Stimulated activated CD8-positive, alpha-beta memory T cell treated with anti-CD3 and anti-CD28 coated beads, Interleukin-15, amount 100 ng/mL, for 1 hour (primary cell): ENCODE measurements around the gene KLB.

ENCODE experiments used
- DNase-seq: peaks from one replicate; pipeline ENCODE4 v3.0.0-alpha.2; 2020; ENCODE audit warnings: low read depth

The KLB gene

DNA sequence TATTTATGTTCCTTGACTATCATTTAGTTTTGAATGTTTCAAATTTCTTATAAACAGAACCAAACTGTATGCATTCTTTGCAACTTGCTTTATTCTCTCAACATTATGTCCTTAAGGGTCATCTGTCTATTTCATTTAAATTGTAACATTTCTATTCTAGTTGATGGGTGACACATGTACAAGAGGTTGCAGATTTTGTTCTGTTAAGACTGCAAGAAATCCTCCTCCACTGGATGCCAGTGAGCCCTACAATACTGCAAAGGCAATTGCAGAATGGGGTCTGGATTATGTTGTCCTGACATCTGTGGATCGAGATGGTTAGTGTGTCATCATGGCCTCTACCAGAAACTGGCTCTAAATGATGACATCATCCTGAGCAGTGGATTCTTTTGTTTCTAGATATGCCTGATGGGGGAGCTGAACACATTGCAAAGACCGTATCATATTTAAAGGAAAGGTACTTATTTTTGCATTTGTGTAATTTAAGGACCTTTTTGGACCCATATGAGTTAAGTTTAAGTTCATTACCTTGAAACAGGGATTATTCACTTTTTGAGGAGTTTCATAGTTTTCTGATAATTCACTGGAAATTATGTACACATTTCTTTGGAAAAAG lies 58.3 kb downstream of the KLB start:
- DNase-seq: no peak

DNA sequence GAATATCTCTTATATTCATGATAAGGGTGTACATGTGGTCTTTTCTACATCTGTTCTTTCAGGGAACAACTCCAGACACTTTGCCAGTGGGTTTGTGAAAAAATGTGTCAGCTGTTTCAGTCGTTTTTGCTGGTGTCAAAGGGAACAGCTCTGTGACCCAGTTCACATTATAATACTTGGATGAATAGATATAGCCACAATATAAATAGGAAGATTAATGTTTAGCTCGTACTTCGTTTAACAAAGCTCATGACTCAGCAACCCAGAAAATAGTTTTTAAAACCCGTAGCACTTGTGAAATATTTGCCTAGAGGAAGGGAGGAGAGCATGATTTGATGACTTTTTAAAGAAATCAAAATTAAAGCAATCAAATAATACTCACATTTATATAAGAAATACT lies 60.0 kb downstream of the KLB start:
- no peak for DNase-seq

- DNase-seq: no peak
Measured at GRCh38 chr4:39467464-39467863, 60.7 kb downstream of the KLB start.

DNA sequence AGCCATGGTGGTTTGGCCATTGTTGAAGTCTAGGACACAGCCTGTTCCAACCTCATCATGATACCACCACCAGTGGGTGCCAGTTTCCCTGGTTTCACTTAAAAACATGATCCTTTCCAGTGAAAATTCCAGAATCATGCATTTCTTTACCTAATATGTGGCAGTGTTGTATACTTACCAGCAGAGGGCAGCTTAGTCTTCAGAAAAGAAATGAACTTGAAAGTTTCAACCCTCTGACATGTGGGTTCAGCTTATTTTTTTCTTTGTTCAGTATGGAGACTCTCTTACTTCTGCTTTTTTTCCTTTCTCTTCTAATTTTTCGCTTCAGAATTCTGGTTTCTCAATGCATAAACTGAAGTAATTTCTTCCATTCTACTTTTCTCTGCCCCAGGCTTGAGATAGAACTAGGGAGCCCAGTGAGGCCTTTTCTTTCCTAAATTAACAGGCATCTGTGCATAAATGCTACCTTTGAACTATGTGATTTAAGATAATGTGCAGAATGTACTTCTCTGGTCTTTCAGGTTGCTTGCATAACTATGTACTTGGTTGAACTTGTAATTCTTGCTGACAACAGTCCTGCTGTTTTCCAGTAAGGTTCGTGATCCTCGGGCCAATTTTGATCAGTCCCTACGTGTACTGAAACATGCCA lies 62.8 kb downstream of the KLB start:
- no peak for DNase-seq

- DNase-seq: no peak
Measured at GRCh38 chr4:39470402-39470801, 63.7 kb downstream of the KLB start.

DNA sequence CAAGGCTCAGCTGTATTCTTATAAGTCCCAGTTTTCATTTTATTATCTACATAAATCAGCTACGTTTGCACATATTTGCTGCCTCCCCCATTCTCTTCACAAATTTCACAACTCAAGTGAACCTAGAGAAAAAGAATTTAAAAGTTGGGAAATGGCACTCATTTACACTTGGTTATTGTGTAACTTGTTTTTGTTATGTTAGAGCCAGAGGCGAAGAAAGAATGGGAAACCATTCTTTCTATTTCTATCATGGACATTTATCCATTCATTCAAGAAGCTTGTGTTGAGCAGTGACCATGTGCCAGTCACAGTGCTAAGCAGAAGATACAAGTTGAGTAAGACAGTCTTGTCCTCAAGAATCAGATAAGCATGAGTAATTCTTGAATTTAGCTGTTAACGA lies 65.7 kb downstream of the KLB start:
- DNase-seq: no peak

- DNase-seq: no peak
Measured at GRCh38 chr4:39476187-39476895, 69.6 kb downstream of the KLB start.

DNA sequence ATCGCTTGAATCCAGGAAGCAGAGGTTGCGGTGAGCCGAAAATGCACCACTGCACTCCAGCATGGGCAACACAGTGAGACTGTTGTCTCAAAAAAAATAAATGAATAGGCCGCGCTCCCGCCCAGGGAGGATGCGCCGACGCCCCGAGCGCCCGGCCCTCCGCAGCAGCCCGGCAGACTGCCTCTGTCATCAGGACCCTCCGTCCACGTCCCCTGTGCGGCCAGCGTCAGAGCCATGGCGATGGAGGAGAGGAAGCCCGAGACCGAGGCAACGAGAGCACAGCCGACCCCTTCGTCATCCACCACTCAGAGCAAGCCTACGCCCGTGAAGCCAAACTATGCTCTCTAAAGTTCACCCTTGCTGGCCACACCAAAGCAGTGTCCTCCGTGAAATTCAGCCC lies 73.5 kb downstream of the KLB start:
- no peak for DNase-seq

GRCh38 chr4:39480902-39481695 lies 74.4 kb downstream of the KLB start:
- no peak for DNase-seq

DNA sequence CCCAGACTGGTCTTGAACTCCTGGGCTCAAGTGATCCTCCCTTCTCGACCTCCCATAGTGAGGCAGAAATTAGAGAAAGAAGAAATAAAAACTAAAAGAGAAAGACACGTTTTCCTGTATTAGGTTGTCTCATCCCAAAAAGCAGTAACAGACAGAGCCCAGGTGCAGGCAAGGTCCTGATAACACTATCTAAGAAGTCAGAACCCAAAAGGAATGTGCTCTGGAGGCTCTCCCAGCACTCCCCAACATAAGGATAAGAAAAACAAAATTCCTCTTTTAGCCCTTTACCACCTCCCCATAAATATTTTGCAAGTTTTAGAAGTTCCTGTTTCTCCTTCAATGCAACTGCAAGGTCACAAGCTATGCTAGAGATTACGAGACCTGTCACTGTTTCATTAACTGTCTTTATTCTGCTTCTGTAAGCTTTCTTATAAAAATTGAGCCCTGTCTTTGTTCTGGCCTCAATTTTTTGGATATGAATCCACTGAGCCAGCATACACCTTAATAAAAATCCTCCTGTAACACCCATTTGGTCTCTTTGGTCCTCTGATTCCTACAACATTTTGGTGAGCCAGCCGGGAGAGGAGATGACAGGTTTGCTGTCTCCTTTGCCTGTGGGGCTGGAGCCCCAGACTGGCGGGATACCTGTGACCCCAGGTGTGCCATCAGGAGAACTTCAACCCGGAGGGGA lies 78.0 kb downstream of the KLB start:
- no peak for DNase-seq

DNA sequence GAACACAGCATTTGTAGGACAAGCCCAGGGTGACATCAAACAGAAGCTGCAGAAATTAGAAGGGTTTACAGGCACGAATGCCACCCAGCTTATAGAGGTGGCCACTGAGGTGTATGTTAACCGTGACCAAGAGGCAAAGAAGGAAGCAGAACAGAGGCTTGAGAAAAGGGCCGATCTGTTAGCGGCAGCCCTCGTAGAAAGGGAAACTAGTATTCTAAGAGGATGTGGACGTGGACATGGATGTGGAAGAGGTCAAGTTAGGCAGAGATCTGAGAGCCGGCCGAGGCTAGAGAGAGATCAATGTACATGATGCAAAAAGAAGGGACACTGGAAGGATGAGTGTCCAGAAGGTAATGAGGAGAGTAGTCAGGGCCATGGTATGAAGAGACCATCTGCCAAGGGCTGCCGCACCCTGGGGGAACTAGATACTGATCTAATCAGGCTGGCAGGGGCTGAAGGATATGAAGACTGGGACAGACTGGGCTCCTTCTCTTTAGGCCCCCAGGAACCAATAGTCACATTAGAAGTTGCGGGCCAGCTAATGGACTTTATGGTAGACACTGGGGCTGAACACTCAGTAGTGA lies 79.6 kb downstream of the KLB start:
- no peak for DNase-seq

GRCh38 chr4:39490322-39490721 lies 83.6 kb downstream of the KLB start:
- DNase-seq: no peak

DNA sequence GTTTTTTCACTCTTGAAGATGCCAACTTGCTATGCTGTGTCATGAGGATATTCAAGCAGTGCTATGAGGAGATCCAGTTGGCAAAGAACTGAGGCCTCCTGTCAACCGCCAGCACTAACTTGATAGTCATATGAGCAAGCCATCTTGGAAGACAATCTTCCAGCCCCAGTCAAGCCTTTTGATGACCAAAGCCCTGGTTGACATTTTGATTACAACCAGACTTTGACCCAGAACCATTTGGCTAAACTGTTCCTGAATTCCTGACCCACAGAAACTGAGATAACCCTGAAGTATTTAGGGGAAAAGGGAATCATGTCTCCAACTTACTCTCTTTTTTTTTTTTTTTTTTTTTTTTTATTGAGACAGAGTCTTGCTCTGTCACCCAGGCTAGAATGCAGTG lies 87.6 kb downstream of the KLB start:
- DNase-seq: no peak

DNA sequence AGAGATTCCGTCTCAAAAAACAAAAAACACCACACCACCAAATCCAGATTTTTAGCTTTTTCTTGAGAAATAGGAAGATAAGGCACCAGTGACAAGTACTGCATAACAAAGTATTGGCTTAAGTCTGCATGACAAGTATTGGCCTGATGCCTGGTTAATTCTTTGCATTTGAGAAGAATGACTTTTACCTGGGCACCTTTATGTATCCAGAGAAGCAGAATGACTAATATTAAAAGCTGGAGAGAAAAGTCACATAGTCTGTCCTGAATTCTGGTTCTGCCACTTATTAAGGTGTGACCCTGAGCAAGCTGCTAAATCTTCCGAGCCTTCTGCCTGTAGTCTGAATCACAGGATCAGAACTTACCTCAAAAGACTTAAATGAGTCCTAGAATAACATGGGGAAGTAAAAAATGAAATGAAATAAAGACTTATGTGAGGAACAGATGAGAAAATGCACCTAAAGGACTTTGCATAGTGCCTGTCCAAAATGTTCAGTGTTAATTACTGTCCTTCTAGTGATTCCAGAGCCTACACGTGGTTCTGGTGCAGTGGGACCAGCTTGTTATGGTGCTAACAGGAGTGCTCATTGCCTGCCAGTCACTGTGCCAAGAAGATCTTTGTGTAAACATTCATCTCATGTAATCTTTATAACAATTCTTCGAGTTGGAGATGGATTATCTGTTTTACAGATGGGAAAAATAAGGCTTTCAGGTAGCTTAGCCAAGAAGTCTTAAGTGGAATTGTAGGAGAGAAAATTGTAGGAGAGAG lies 88.9 kb downstream of the KLB start:
- no peak for DNase-seq

- no peak for DNase-seq
Measured at GRCh38 chr4:39497909-39498726, 91.4 kb downstream of the KLB start.

GRCh38 chr4:39498727-39499020 lies 91.9 kb downstream of the KLB start:
- no peak for DNase-seq
